Activated CD8-positive, alpha-beta T cell treated with anti-CD3 and anti-CD28 coated beads for 36 hours (primary cell): ENCODE data around the gene BRF1. TPM values are rescaled to one million over a fixed set of nuclear protein-coding genes. Genes with fewer than 3 reads are reported as not detected.

Source experiments
- ATAC-seq: fragments of 200-7000 bp; cut with Tn5 transposase; one replicate; pipeline ENCODE4 v1.10.0; 2021; ENCODE audit warnings: mild to moderate bottlenecking, moderate library complexity
- CTCF ChIA-PET: fragments of 350-600 bp; sonication (Branson Sonifier 250); formaldehyde crosslinking; loops from one replicate; lab custom pipeline; 2021; ENCODE audit warnings: antibody characterized with exemption; lab: Charles Lee
- POLR2A ChIA-PET: fragments of 350-600 bp; sonication (Branson Sonifier 250); formaldehyde crosslinking; loops from one replicate; lab custom pipeline; 2021; ENCODE audit warnings: antibody characterized with exemption; lab: Charles Lee
- DNase-seq: peaks from one replicate; pipeline ENCODE4 v3.0.0-alpha.2; 2020
- H3K27ac Mint-ChIP-seq: one replicate; pipeline ENCODE4 v1.8.0; 2021; ENCODE audit warnings: mild to moderate bottlenecking, mixed read lengths
- H3K27me3 Mint-ChIP-seq: one replicate; pipeline ENCODE4 v1.8.0; 2021; ENCODE audit warnings: mixed read lengths
- H3K36me3 Mint-ChIP-seq: one replicate; pipeline ENCODE4 v1.8.0; 2021; ENCODE audit warnings: low read depth, mixed read lengths
- H3K4me1 Mint-ChIP-seq: one replicate; pipeline ENCODE4 v1.8.0; 2021; ENCODE audit warnings: low read depth, mixed read lengths
- H3K4me3 Mint-ChIP-seq: one replicate; pipeline ENCODE4 v1.8.0; 2021; ENCODE audit warnings: mild to moderate bottlenecking, moderate library complexity, mixed read lengths
- H3K9me3 Mint-ChIP-seq: one replicate; pipeline ENCODE4 v1.8.0; 2021; ENCODE audit warnings: mixed read lengths
- intact Hi-C: fragments of 100-400 bp; cut with micrococcal nuclease; formaldehyde crosslinking; loops from one replicate; pipeline ENCODE4 v1.10.0; 2022
- total RNA-seq, 2 experiments: library from RNA; stranded (reverse); gene quantifications; one replicate each; pipeline ENCODE4 v1.2.3, GENCODE V29; 2021
- TF ChIP-seq, protein P1 (sequence below): fragments of 200-600 bp; IDR thresholded peaks from one replicate; pipeline ENCODE4 v1.8.0; 2022; ENCODE audit warnings: antibody characterized with exemption, mild to moderate bottlenecking

Gene BRF1
- total RNA-seq, 2 experiments from 2014 or later, result 25.3 to 26.6 TPM

GRCh38 chr14:105187935-105188524, 112.8 kb downstream of the BRF1 start:
- DNase-seq (peak; percentile 63), ATAC-seq (peak; percentile 31)
- ChIA-PET CTCF (interaction anchor here (1.6 kb wide), 2 partner anchors 12 to 164 kb away, joined by 4 to 5 read pairs; no protein-coding TSS in a partner anchor), POLR2A (interaction anchor here (1.4 kb wide), 1 partner anchor 8 kb away, joined by 5 read pairs; no protein-coding TSS in a partner anchor)
- intact Hi-C loops, result no loop called here
- peaks cover 3% of the 10 kb centered on the region for H3K4me1 Mint-ChIP-seq
- peaks cover 5% of the 10 kb centered on the region for H3K9me3 Mint-ChIP-seq
- H3K36me3 Mint-ChIP-seq, result no peaks in the 10 kb centered on the region
- no peak overlapping the region for H3K4me3 Mint-ChIP-seq
- no peak overlapping the region for H3K27ac Mint-ChIP-seq
- TF ChIP-seq, protein P1, sequence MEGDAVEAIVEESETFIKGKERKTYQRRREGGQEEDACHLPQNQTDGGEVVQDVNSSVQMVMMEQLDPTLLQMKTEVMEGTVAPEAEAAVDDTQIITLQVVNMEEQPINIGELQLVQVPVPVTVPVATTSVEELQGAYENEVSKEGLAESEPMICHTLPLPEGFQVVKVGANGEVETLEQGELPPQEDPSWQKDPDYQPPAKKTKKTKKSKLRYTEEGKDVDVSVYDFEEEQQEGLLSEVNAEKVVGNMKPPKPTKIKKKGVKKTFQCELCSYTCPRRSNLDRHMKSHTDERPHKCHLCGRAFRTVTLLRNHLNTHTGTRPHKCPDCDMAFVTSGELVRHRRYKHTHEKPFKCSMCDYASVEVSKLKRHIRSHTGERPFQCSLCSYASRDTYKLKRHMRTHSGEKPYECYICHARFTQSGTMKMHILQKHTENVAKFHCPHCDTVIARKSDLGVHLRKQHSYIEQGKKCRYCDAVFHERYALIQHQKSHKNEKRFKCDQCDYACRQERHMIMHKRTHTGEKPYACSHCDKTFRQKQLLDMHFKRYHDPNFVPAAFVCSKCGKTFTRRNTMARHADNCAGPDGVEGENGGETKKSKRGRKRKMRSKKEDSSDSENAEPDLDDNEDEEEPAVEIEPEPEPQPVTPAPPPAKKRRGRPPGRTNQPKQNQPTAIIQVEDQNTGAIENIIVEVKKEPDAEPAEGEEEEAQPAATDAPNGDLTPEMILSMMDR, result no peak
- no peaks in the 10 kb centered on the region for H3K27me3 Mint-ChIP-seq

- ChIA-PET POLR2A (no interaction called here), CTCF (interaction anchor here (1.6 kb wide), 1 partner anchor 11 kb away, joined by 5 read pairs; no protein-coding TSS in a partner anchor)
- H3K4me3 Mint-ChIP-seq, result no peak overlapping the region
- TF ChIP-seq, protein P1, result no peak
- H3K9me3 Mint-ChIP-seq, result peaks cover 5% of the 10 kb centered on the region
- intact Hi-C loops, result no loop called here
- ATAC-seq, result no peak
- H3K36me3 Mint-ChIP-seq, result no peaks in the 10 kb centered on the region
- no peaks in the 10 kb centered on the region for H3K27me3 Mint-ChIP-seq
- no peak for DNase-seq
- H3K27ac Mint-ChIP-seq, result no peak overlapping the region
- peaks cover 3% of the 10 kb centered on the region for H3K4me1 Mint-ChIP-seq
Measured at GRCh38 chr14:105187116-105187515, 113.7 kb downstream of the BRF1 start.

- peaks cover 5% of the 10 kb centered on the region for H3K9me3 Mint-ChIP-seq
- H3K36me3 Mint-ChIP-seq, result no peaks in the 10 kb centered on the region
- TF ChIP-seq, protein P1, result no peak
- H3K4me1 Mint-ChIP-seq, result peaks cover 4% of the 10 kb centered on the region
- DNase-seq (no peak), ATAC-seq (no peak)
- POLR2A ChIA-PET, result no interaction called here
- H3K27ac Mint-ChIP-seq, result no peak overlapping the region
- CTCF ChIA-PET, result no interaction called here
- intact Hi-C loops, result no loop called here
- H3K4me3 Mint-ChIP-seq, result no peak overlapping the region
- no peaks in the 10 kb centered on the region for H3K27me3 Mint-ChIP-seq
Measured at GRCh38 chr14:105185973-105186372, 114.8 kb downstream of the BRF1 start.

DNA sequence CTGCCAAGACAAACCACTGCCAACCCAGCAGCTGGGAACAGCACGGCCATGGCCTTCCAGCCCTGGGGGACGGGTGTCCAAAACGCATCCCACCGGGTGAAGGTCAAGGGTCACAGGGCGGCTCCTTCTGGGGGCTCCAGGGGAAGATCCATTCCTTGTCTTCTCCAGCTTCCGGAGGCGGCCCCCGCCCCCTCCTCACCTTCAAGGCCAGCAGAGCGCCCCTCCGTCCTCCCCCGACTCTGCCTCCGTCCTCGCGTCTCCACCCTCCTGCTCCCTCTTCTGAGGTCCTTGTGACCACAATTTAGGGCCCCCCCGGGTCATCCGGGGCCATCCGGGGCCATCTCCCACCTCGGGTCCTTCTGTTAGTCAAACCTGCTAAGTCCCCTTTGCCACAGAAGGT, 115.8 kb downstream of the BRF1 start:
- DNase-seq (no peak), ATAC-seq (no peak)
- TF ChIP-seq, protein P1, result no peak
- ChIA-PET POLR2A (interaction anchor here (1.2 kb wide), 1 partner anchor 9 kb away, joined by 3 read pairs; no protein-coding TSS in a partner anchor), CTCF (interaction anchor here (1.2 to 1.5 kb wide), 2 partner anchors 10 to 17 kb away, joined by 3 to 4 read pairs; partner anchors contain the start of gene JAG2)
- Mint-ChIP-seq H3K4me3 (no peak overlapping the region), H3K9me3 (peaks cover 5% of the 10 kb centered on the region), H3K27ac (no peak overlapping the region), H3K27me3 (no peaks in the 10 kb centered on the region), H3K36me3 (no peaks in the 10 kb centered on the region), H3K4me1 (peaks cover 4% of the 10 kb centered on the region)
- intact Hi-C loops, result no loop called here

DNA sequence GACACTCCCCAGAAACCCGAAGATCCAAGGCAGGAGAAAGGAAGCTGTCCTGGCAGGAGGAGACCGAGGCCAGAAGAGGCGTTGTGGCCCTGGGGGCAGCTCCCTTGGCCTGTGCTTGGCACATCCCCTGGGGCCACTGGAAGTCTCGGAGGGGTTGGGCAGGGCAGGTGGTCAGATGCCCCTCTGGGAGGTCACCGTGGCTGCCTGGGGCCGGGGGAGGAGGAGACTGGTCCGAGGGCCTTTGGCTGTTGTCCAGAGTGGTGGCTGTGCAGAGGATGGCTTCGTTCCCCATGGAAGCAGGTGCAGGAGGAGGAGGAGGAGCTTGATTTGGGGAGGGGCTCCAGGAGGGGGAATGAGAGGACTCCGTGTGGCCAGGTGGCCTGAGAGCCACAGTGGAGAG, 116.3 kb downstream of the BRF1 start:
- CTCF ChIA-PET, result interaction anchor here (0.6 to 1.5 kb wide), 4 partner anchors 10 to 20 kb away, joined by 3 to 4 read pairs (median 3); partner anchors contain the start of gene JAG2
- no peak for ATAC-seq
- no peaks in the 10 kb centered on the region for H3K27me3 Mint-ChIP-seq

More for the DNA sequence above, 116.3 kb downstream of the BRF1 start:
- POLR2A ChIA-PET, result interaction anchor here (0.6 to 1.2 kb wide), 2 partner anchors 9 to 1106 kb away, joined by 3 read pairs; no protein-coding TSS in a partner anchor
- H3K36me3 Mint-ChIP-seq, result no peaks in the 10 kb centered on the region
- H3K4me1 Mint-ChIP-seq, result peaks cover 4% of the 10 kb centered on the region
- H3K9me3 Mint-ChIP-seq, result peaks cover 5% of the 10 kb centered on the region
- intact Hi-C loops, result no loop called here
- H3K27ac Mint-ChIP-seq, result no peak overlapping the region
- TF ChIP-seq, protein P1, result no peak
- no peak overlapping the region for H3K4me3 Mint-ChIP-seq
- DNase-seq, result no peak
